ENCODE measurements around the gene TEK.

GRCh38 chr9:27109621-27110020 is 596 bp downstream of the TEK start:
- no peak for TF ChIP-seq CTCF (IDR thresholded peaks at IDR 0.05)
- TF ChIP-seq POLR2A (IDR thresholded peaks at IDR 0.05): no peak
- TF ChIP-seq POLR2AphosphoS5 (IDR thresholded peaks at IDR 0.05): no peak
- TF ChIP-seq EP300 (IDR thresholded peaks at IDR 0.05): no peak
